Jurkat, Clone E6-1 (cell line): ENCODE measurements around the gene KDM2A.
A peak's percentile ranks its signal among the peaks of the same experiment; 100 is the strongest.
"Not testable (repeated sequence)": the region's sequence is repeated elsewhere in the genome, so short reads cannot be mapped to it uniquely, and the experiment has no call there.

Source experiments
- DNase-seq: peaks from one replicate; pipeline ENCODE4 v3.0.0-alpha.2; 2011; ENCODE audit warnings: low read depth, low spot score
- H3K4me3 ChIP-seq: 2 replicates; pipeline ENCODE4 v1.5.1; 2011; ENCODE audit warnings: mild to moderate bottlenecking, low read length, control low read depth, moderate library complexity

Gene KDM2A

GRCh38 chr11:67251841-67252240 is 132.8 kb downstream of the KDM2A start:
- DNase-seq: no peak
- H3K4me3 ChIP-seq: no peak overlapping the region

GRCh38 chr11:67252831-67253239 is 133.8 kb downstream of the KDM2A start:
- no peak overlapping the region for H3K4me3 ChIP-seq
- DNase-seq: no peak

- DNase-seq: no peak
- no peak overlapping the region for H3K4me3 ChIP-seq
Observed at GRCh38 chr11:67253872-67254624, 135.0 kb downstream of the KDM2A start.

DNA sequence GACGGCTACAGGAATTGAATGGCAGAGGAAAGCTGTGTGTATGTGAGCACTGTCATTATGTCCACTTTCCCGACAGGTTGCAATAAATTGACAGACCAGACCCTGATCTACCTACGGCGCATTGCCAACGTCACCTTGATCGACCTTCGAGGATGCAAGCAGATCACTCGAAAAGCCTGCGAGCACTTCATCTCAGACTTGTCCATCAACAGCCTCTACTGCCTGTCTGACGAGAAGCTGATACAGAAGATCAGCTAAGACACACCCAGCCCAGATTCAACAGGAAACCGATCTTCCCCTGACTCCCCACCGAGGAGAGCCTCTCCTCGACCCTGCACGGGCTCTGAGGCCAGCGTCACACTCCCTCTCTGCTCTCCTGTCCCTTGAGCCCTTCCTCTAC is 135.7 kb downstream of the KDM2A start:
- DNase-seq: no peak
- no peak overlapping the region for H3K4me3 ChIP-seq

- no peak overlapping the region for H3K4me3 ChIP-seq
- DNase-seq: no peak
Observed at GRCh38 chr11:67255353-67255752, 136.3 kb downstream of the KDM2A start.

- no peak for DNase-seq
- no peak overlapping the region for H3K4me3 ChIP-seq
Observed at GRCh38 chr11:67255864-67256263, 136.8 kb downstream of the KDM2A start.

GRCh38 chr11:67256477-67257135 is 137.5 kb downstream of the KDM2A start:
- H3K4me3 ChIP-seq: no peak overlapping the region

DNA sequence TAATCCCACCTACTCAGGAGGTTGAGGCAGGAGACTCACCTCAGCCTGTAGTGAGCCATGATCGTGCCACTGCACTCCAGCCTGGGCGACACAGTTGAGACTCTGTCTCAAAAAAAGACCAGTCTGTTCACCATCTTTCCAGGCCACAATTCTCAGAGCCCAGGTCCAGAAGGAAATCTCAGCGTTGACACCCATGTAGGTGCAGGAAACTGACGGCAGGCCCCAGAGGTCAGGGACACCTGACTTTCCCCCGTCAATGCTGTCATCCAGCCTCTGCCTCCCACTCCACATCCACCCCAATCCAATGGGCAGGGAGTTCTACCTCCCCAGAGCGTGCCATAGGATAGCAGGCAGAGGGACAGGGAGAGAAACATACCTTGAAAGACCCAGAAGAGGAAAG is 141.3 kb downstream of the KDM2A start:
- no peak for DNase-seq
- no peak overlapping the region for H3K4me3 ChIP-seq

More at GRCh38 chr11:67256477-67257135, 137.5 kb downstream of the KDM2A start:
- no peak for DNase-seq

DNA sequence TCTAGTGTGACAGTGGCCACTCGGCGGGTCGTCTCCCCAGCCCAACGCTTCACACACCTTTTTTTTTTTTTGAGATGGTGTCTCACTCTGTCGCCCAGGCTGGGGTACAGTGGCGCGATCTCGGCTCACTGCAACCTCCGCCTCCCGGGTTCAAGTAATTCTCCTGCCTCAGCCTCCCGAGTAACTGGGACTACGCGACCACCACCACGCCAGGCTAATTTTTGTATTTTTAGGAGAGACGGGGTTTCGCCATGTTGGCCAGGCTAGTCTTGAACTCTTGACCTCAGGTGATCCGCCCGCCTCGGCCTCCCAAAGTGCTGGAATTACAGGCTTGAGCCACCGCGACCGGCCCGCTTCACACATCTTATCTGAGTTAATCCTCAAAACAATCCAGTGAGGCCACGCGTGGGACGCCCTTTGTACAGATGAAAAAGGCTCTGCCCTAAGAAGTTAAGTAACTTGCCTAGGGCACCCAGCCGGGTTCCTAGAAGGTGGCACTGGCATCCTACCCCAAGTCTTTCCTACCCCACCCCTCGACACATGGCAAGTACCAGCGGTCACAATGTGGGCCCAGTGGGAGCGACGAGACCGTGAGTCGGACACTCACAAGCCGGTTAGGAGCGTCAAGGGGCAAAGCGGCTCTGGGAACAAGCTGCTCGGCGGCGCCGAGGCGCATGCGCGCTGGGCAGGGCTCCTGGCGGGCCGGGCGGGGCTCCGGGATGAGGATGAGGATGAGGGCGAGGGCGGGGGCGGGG is 142.0 kb downstream of the KDM2A start:
- H3K4me3 ChIP-seq: peak overlapping the region; percentile 37
- not testable (repeated sequence) for DNase-seq

DNA sequence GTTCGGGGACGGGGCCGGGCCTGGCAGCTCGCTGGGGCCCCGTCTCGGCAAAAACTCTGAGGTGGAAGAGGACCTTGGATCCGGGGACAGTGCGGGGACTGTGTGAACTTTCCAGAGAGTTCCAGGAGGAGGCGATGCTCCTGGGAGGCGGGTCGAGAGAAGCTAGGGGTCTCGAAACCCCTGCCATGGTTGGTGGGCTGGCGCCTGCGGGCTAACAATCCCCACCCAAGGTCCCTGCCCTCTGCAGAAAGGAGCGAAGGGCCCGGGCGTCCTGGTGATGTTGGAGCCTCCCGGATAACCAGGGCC is 142.5 kb downstream of the KDM2A start:
- DNase-seq: no peak
- peak overlapping the region; percentile 20; the same call in 1 of the 2 replicates for H3K4me3 ChIP-seq

- peak overlapping the region; percentile 20 for H3K4me3 ChIP-seq
- DNase-seq: no peak
Observed at GRCh38 chr11:67261946-67262681, 143.1 kb downstream of the KDM2A start.

DNA sequence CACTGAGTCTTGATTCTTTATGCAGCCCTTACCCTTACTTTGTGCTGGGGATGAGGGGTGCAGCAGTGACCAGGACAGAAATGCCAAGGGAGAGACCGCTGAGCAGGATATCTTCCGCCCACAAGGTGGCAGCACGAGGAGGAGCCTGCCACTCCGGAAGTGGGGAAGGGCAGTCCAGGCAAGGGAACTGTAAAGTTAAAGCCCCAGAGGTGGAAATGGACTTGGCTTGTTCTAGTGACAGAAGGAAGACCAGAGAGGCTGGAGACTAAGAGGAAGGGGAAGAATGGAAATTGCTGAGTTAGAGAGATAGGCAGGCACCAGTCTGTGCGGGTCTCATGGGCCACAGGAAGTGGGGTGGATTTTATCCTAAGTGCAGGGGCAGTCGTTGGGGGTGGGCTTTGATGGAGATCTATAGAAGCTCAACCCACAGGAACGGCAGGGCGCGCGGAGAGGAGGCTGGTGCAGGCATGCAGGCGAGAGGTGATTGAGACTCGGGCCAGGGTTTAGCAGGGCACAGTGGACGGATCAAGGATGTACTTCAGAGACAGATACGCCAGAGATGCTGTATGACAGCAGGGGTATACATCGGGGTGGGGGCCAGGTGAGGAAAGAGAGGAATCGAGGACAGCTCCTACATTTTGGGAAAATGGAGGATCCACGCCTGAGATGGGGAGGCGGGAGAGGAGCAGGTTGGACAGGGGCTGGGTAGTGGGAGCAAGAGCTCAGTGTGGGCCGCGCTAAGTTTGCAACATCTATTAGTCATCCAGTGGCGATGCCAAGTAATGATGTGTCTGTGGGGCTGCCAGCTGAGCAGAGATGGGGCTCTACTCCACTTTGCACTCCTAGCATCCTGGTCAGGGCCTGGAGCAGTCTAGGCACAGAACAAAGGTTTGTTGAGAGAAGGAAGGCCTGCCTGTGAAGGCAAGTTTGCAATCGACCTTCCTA is 143.9 kb downstream of the KDM2A start:
- peak; percentile 69 for DNase-seq
- peak overlapping the region; percentile 20 for H3K4me3 ChIP-seq

GRCh38 chr11:67264260-67264659 is 145.2 kb downstream of the KDM2A start:
- DNase-seq: no peak
- no peak overlapping the region for H3K4me3 ChIP-seq

GRCh38 chr11:67264877-67265632 is 146.0 kb downstream of the KDM2A start:
- DNase-seq: no peak
- H3K4me3 ChIP-seq: no peak overlapping the region

DNA sequence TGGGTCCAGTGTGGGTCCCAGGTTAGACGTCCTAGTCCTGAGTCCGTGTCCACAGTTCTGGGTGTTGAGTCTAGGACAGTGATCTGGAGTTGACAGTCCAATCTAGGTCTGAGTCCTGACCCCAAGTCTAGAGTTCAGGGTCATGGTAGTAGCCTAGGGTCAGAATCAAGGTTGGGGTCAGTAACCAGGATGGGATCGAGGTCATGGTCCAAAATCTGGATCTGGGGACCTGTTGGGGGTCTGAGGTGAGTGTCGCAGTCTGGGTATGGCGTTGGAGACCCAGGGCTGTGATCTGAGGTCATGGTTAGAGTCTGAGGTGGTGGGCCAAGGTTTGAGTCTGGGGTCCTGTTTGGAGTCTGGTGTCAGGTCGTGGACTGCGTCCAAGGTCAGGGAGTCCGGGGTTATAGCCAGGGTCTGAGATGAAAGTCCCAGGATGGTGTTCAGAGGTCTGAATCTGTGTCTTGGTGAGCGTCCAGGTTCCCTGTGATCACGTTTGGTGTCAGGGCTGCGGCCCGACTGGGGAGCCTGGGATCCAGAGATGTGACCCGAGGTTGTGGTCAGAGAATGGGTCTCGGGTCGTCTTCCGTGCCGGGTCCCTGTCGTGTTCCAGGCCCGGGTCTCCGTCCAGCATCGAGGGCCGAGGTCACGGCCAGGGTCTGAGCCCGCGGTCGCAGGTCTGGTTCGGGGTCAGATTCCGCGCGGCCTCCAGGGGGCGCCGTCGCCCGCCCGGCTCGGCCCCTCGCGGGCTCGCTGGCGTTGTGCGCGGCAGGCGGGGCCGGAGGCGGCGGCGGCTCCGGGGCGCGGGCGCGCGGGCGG is 146.8 kb downstream of the KDM2A start:
- peak overlapping the region; percentile 37 for H3K4me3 ChIP-seq
- no peak for DNase-seq

DNA sequence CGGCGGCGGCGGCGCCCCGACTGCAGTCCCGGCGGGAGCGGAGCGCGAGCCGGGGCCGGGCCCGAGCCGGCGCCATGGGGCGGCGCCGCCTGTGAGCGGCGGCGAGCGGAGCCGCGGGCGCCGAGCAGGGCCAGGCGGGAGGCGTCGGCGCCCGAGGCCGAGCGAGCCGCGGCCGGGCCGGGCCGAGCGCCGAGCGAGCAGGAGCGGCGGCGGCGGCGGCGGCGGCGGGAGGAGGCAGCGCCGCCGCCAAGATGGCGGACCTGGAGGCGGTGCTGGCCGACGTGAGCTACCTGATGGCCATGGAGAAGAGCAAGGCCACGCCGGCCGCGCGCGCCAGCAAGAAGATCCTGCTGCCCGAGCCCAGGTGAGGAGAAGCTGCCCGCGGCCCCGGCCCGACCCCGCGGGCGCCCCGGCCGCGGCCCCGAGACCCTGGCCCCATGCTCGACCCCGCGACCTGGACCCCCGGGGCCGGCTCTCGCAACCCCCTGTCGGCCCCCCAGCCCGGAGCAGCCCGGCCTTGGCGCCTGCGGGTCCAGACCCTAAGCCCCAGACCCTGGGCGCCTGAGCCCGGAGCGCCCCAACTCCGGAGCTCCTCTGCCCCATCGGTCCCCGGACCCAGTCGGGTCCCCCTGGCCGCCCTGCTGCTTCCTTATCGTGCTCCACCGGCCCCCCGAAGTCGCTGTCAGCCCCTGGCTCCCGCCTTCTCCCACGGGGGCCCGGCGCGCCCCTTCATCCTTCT is 147.6 kb downstream of the KDM2A start, which contains the start of gene GRK2:
Gene GRK2 (plus strand): TSS at position 25 of the 739 bp plus-strand sequence. CDS start 227 bp downstream, at position 252.
- DNase-seq: no peak
- H3K4me3 ChIP-seq: peak within 1 kb of the TSS; percentile 89
